Activated CD4-positive, alpha-beta T cell treated with anti-CD3 and anti-CD28 coated beads, Interleukin-2, amount 10 ng/mL, durations not matched to agents 24 days and 14 days (primary cell): Measurements from ENCODE around the gene ADCYAP1. TPM values are rescaled to one million over a fixed set of nuclear protein-coding genes. Genes with fewer than 3 reads are reported as not detected.
A peak's percentile ranks its signal among the peaks of the same experiment; 100 is the strongest.
"Not testable (repeated sequence)": the region's sequence is repeated elsewhere in the genome, so short reads cannot be mapped to it uniquely, and the experiment has no call there.

Experiments used
- DNase-seq: peaks from one replicate; pipeline ENCODE4 v3.0.0; 2022
- H3K27ac Mint-ChIP-seq: one replicate; pipeline ENCODE4 v1.8.0; 2022; ENCODE audit warnings: mild to moderate bottlenecking, mixed read lengths
- H3K27me3 Mint-ChIP-seq: one replicate; pipeline ENCODE4 v1.8.0; 2022; ENCODE audit warnings: mixed read lengths
- H3K36me3 Mint-ChIP-seq: one replicate; pipeline ENCODE4 v1.8.0; 2022; ENCODE audit warnings: low read depth, mild to moderate bottlenecking, mixed read lengths
- H3K4me1 Mint-ChIP-seq: one replicate; pipeline ENCODE4 v1.8.0; 2021; ENCODE audit warnings: mixed read lengths
- H3K4me3 Mint-ChIP-seq: one replicate; pipeline ENCODE4 v1.8.0; 2022; ENCODE audit warnings: mild to moderate bottlenecking, moderate library complexity, mixed read lengths
- H3K9me3 Mint-ChIP-seq: one replicate; pipeline ENCODE4 v1.8.0; 2021; ENCODE audit warnings: mixed read lengths
- intact Hi-C: fragments of 100-400 bp; cut with micrococcal nuclease; formaldehyde crosslinking; loops from one replicate; pipeline ENCODE4 v1.15.1; 2023
- total RNA-seq: library from RNA; stranded (reverse); gene quantifications from 2 replicates; pipeline ENCODE4 v1.2.3, GENCODE V29; 2022

The ADCYAP1 gene
- total RNA-seq, result not detected in 2 replicates

- DNase-seq, result peak; percentile 56
- Mint-ChIP-seq H3K4me3 (no peak within 1 kb of the TSS), H3K9me3 (peaks cover 23% of the 10 kb centered on the region), H3K4me1 (peaks cover 9% of the 10 kb centered on the region), H3K36me3 (peaks cover 8% of the 10 kb centered on the region), H3K27me3 (peaks cover 67% of the 10 kb centered on the region), H3K27ac (peak within 1 kb of the TSS; percentile 44)
- intact Hi-C loops, result loop anchor here (5.0 kb wide), 1 partner anchor 407 kb away; no protein-coding TSS in a partner anchor
These were observed at the start of gene ADCYAP1 for GRCh38 chr18:904218-905090. Gene ADCYAP1, plus strand, starts transcription at chr18:904871. Its CDS starts 516 bp downstream, at chr18:905387.

- Mint-ChIP-seq H3K4me1 (no peaks in the 10 kb centered on the region), H3K9me3 (no peaks in the 10 kb centered on the region), H3K36me3 (no peaks in the 10 kb centered on the region), H3K27me3 (peaks cover 16% of the 10 kb centered on the region), H3K4me3 (no peak overlapping the region), H3K27ac (no peak overlapping the region)
- intact Hi-C loops, result no loop called here
- DNase-seq, result no peak
These were observed 46.7 kb upstream of the ADCYAP1 start for GRCh38 chr18:857986-858385.

DNA sequence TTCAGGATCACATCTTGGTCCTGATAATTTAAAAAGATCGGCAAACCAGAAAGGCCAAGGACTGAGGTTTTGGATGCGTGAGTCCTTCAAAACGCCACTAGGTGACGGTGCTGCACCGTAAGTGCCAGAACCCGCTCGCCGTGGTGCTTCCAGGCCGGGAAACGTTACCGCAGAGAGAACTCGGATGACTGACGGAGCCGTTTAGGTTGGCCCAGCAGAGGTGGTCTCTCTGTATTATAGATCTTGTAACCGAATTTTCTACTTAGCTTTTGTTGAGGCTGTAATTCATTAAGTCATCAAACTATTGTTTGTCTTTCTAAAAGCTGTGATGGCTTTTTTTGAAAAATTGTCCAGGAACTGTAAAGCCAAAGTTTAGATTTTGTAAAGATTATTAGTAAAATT, 39.8 kb upstream of the ADCYAP1 start:
- intact Hi-C loops, result loop anchor here (2.0 to 10.0 kb wide), 3 partner anchors 96 to 1677 kb away; no protein-coding TSS in a partner anchor
- Mint-ChIP-seq H3K4me3 (no peak overlapping the region), H3K9me3 (no peaks in the 10 kb centered on the region), H3K36me3 (no peaks in the 10 kb centered on the region), H3K27ac (no peak overlapping the region), H3K27me3 (peaks cover 30% of the 10 kb centered on the region), H3K4me1 (no peaks in the 10 kb centered on the region)
- peak; percentile 86 for DNase-seq

GRCh38 chr18:867257-867656, 37.4 kb upstream of the ADCYAP1 start:
- no peak overlapping the region for H3K4me3 Mint-ChIP-seq
- no peak for DNase-seq
- intact Hi-C loops, result loop anchor here (10.0 kb wide), 1 partner anchor 798 kb away; no protein-coding TSS in a partner anchor
- H3K27me3 Mint-ChIP-seq, result peaks cover 24% of the 10 kb centered on the region
- H3K27ac Mint-ChIP-seq, result no peak overlapping the region
- no peaks in the 10 kb centered on the region for H3K4me1 Mint-ChIP-seq
- peaks cover 5% of the 10 kb centered on the region for H3K9me3 Mint-ChIP-seq
- H3K36me3 Mint-ChIP-seq, result no peaks in the 10 kb centered on the region

DNA sequence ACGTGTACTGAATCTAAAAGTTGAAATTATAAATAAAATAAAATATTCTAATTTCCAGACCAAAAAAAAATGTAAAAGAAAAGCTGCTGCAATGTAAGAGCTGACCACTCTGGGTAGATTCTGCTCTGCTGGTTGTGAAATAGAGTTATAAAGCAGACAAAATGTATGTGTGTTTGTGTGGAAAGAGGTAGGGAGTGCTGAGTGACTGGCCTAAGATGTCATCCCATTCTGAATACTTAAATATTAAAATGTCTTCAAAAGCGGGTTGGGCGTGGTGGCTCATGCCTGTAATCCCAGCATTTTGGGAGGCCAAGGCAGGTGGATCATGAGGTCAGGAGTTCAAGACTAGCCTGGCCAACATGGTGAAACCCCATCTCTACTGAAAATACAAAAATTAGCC, 31.2 kb upstream of the ADCYAP1 start:
- H3K27ac Mint-ChIP-seq, H3K4me1 Mint-ChIP-seq, DNase-seq, H3K36me3 Mint-ChIP-seq, intact Hi-C loops, H3K9me3 Mint-ChIP-seq, H3K27me3 Mint-ChIP-seq: not testable (repeated sequence)
- H3K4me3 Mint-ChIP-seq, result peak overlapping the region; percentile 66

DNA sequence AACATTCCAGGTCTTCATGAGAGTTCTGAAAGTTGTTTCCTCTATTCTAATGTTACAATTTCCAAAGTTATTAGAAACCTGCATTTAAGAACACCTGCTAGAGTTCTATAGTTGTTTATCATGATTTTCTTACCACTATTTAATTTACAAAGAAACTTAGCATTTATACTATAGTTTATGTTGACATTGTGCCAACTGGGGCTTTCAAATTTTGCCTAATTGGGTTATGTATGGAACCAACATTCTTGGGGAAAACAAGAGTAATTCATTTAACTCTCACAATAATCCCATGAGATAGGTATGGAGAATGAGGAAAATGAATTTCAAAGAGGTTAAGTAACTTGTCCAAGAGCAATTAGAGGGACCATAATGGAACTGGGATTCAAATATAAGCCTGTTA, 28.8 kb upstream of the ADCYAP1 start:
- no peak overlapping the region for H3K27ac Mint-ChIP-seq
- peaks cover 6% of the 10 kb centered on the region for H3K27me3 Mint-ChIP-seq
- peaks cover 8% of the 10 kb centered on the region for H3K4me1 Mint-ChIP-seq
- DNase-seq, result no peak
- H3K4me3 Mint-ChIP-seq, result no peak overlapping the region
- H3K9me3 Mint-ChIP-seq, result peaks cover 7% of the 10 kb centered on the region
- no peaks in the 10 kb centered on the region for H3K36me3 Mint-ChIP-seq
- intact Hi-C loops, result no loop called here

GRCh38 chr18:877238-877637, 27.4 kb upstream of the ADCYAP1 start:
- intact Hi-C loops, result no loop called here
- no peaks in the 10 kb centered on the region for H3K36me3 Mint-ChIP-seq
- H3K9me3 Mint-ChIP-seq, result peaks cover 3% of the 10 kb centered on the region
- no peak overlapping the region for H3K4me3 Mint-ChIP-seq
- no peak overlapping the region for H3K27ac Mint-ChIP-seq
- peaks cover 6% of the 10 kb centered on the region for H3K27me3 Mint-ChIP-seq
- no peak for DNase-seq
- peaks cover 8% of the 10 kb centered on the region for H3K4me1 Mint-ChIP-seq

DNA sequence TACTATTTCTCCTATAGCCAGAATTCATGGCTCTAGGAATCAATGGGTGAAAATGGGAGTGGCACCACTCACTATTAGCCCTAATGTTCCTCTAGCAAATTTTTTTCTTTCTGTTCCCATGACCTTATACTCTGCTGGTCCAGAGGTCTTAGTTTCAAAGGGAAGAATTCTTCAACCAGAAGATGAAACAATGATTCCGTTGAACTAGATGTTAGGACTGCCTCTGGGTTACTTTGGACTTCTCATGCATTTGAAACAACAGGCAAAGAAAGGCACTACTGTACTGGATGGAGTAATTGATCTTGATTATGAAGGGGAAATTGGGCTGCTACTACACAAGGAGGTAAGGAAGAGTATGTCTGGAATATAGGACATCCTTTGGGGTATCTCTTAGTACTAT, 18.6 kb upstream of the ADCYAP1 start:
- peaks cover 7% of the 10 kb centered on the region for H3K9me3 Mint-ChIP-seq
- no peaks in the 10 kb centered on the region for H3K4me1 Mint-ChIP-seq
- no peaks in the 10 kb centered on the region for H3K36me3 Mint-ChIP-seq
- no peak for DNase-seq
- H3K27ac Mint-ChIP-seq, result no peak overlapping the region
- peaks cover 7% of the 10 kb centered on the region for H3K27me3 Mint-ChIP-seq
- no peak overlapping the region for H3K4me3 Mint-ChIP-seq
- intact Hi-C loops, result no loop called here

DNA sequence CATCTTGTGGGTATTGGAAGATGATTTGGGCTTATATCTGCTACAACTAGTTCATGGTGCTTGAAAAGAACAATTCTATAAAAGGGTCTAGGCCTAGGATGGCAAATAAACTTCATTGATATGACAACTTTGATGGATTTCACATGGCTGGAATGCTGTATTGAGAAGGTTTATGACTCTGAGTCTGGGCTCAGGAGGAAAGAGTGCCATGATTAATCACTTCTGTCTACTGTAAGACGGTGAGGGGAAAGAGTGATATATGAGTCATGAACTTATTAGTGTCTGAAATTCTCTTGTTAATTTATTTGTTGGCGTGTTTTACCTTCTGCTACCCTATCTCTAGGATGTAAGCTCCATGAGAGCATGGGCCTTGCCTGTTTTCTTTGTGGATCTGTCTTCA, 17.0 kb upstream of the ADCYAP1 start:
- Mint-ChIP-seq H3K27me3 (peaks cover 9% of the 10 kb centered on the region), H3K4me1 (no peaks in the 10 kb centered on the region), H3K27ac (no peak overlapping the region), H3K9me3 (peaks cover 7% of the 10 kb centered on the region), H3K4me3 (no peak overlapping the region), H3K36me3 (no peaks in the 10 kb centered on the region)
- no peak for DNase-seq
- intact Hi-C loops, result no loop called here

DNA sequence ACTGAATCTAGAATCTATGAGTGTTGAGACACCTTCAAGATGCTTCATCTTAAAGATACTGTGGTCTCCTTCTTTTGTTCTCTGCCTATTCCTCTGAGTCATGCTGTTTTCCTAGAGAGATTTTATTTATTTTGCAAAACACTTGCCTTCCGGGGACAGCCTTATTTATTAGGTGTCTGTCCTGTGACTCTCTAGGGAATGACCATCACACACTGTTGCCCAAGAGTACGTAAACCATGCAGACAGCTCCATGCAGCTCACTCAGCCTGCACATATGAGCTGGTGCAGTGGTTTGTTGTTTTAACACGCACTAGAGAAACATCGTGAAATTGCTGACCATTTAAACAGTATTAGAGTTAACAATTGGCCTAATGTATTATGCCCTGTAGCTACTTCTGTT, 12.4 kb upstream of the ADCYAP1 start:
- H3K27ac Mint-ChIP-seq, result no peak overlapping the region
- H3K27me3 Mint-ChIP-seq, result peaks cover 5% of the 10 kb centered on the region
- H3K4me1 Mint-ChIP-seq, result no peaks in the 10 kb centered on the region
- no peaks in the 10 kb centered on the region for H3K36me3 Mint-ChIP-seq
- intact Hi-C loops, result no loop called here
- H3K4me3 Mint-ChIP-seq, result no peak overlapping the region
- no peak for DNase-seq
- H3K9me3 Mint-ChIP-seq, result peaks cover 7% of the 10 kb centered on the region

GRCh38 chr18:896315-896714, 8.4 kb upstream of the ADCYAP1 start:
- no peak overlapping the region for H3K4me3 Mint-ChIP-seq
- no peaks in the 10 kb centered on the region for H3K4me1 Mint-ChIP-seq
- no peak for DNase-seq
- H3K27me3 Mint-ChIP-seq, result peaks cover 17% of the 10 kb centered on the region
- H3K9me3 Mint-ChIP-seq, result no peaks in the 10 kb centered on the region
- intact Hi-C loops, result no loop called here
- H3K36me3 Mint-ChIP-seq, result no peaks in the 10 kb centered on the region
- no peak overlapping the region for H3K27ac Mint-ChIP-seq

- H3K27me3 Mint-ChIP-seq, result peaks cover 55% of the 10 kb centered on the region
- H3K9me3 Mint-ChIP-seq, result peaks cover 19% of the 10 kb centered on the region
- peaks cover 4% of the 10 kb centered on the region for H3K4me1 Mint-ChIP-seq
- H3K4me3 Mint-ChIP-seq, result no peak overlapping the region
- DNase-seq, result no peak
- H3K27ac Mint-ChIP-seq, result no peak overlapping the region
- intact Hi-C loops, result no loop called here
- peaks cover 6% of the 10 kb centered on the region for H3K36me3 Mint-ChIP-seq
These were observed 2.9 kb upstream of the ADCYAP1 start for GRCh38 chr18:901761-902160.

- peaks cover 6% of the 10 kb centered on the region for H3K36me3 Mint-ChIP-seq
- no peak overlapping the region for H3K27ac Mint-ChIP-seq
- H3K4me1 Mint-ChIP-seq, result peaks cover 4% of the 10 kb centered on the region
- intact Hi-C loops, result no loop called here
- H3K27me3 Mint-ChIP-seq, result peaks cover 58% of the 10 kb centered on the region
- no peak for DNase-seq
- H3K9me3 Mint-ChIP-seq, result peaks cover 19% of the 10 kb centered on the region
- H3K4me3 Mint-ChIP-seq, result no peak overlapping the region
These were observed 2.4 kb upstream of the ADCYAP1 start for GRCh38 chr18:902229-902628.

DNA sequence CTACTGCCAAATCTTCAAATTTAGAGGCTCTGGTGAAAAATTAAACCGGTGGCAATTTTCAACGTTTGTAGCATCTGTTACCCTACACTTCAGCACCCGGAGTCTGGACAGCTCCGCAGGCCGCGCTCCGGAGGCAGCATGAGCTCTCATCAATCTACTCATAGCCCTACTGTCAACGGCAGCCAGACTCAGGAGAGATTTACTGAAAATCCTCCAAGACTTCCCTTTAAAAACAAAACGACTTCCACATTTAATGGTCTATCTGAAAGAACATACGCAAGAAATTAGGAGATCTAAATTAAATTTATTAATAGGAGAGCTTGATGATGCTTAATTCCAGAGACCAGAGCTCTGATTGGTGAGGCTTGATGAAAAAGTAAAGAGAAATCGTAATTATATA, 970 bp upstream of the ADCYAP1 start:
- peak; percentile 86 for DNase-seq
- Mint-ChIP-seq H3K36me3 (peaks cover 6% of the 10 kb centered on the region), H3K9me3 (peaks cover 20% of the 10 kb centered on the region), H3K4me1 (peaks cover 6% of the 10 kb centered on the region), H3K27me3 (peaks cover 64% of the 10 kb centered on the region), H3K4me3 (no peak overlapping the region), H3K27ac (peak overlapping the region; percentile 44)
- intact Hi-C loops, result no loop called here
